ENCODE data around the gene ZNF212.

ZNF212 gene

GRCh38 chr7:149289262-149289661 lies 49.8 kb downstream of the ZNF212 start (continued):
- TF ChIP-seq, protein P1, sequence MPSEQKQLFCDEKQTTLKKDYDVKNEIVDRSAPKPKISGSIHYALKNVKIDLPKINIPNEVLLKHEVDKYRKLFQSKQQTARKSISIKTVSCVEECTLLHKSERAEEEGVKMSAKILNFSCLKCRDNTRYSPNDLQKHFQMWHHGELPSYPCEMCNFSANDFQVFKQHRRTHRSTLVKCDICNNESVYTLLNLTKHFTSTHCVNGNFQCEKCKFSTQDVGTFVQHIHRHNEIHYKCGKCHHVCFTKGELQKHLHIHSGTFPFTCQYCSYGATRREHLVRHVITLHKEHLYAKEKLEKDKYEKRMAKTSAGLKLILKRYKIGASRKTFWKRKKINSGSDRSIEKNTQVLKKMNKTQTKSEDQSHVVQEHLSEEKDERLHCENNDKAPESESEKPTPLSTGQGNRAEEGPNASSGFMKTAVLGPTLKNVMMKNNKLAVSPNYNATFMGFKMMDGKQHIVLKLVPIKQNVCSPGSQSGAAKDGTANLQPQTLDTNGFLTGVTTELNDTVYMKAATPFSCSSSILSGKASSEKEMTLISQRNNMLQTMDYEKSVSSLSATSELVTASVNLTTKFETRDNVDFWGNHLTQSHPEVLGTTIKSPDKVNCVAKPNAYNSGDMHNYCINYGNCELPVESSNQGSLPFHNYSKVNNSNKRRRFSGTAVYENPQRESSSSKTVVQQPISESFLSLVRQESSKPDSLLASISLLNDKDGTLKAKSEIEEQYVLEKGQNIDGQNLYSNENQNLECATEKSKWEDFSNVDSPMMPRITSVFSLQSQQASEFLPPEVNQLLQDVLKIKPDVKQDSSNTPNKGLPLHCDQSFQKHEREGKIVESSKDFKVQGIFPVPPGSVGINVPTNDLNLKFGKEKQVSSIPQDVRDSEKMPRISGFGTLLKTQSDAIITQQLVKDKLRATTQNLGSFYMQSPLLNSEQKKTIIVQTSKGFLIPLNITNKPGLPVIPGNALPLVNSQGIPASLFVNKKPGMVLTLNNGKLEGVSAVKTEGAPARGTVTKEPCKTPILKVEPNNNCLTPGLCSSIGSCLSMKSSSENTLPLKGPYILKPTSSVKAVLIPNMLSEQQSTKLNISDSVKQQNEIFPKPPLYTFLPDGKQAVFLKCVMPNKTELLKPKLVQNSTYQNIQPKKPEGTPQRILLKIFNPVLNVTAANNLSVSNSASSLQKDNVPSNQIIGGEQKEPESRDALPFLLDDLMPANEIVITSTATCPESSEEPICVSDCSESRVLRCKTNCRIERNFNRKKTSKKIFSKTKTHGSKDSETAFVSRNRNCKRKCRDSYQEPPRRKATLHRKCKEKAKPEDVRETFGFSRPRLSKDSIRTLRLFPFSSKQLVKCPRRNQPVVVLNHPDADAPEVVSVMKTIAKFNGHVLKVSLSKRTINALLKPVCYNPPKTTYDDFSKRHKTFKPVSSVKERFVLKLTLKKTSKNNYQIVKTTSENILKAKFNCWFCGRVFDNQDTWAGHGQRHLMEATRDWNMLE (tag by site-specific recombination; conservative IDR thresholded peaks at IDR 0.05; ENCODE audit: low read depth), result no peak
- TF ChIP-seq ZNF621 (tag by site-specific recombination; IDR thresholded peaks at IDR 0.05) (no peak), ZSCAN23 (tag by site-specific recombination; IDR thresholded peaks at IDR 0.05) (no peak), SP2 (tag by site-specific recombination; IDR thresholded peaks at IDR 0.05) (no peak), ZNF266 (tag by site-specific recombination; IDR thresholded peaks at IDR 0.05; ENCODE audit: low read depth) (no peak), ZNF341 (tag by site-specific recombination; IDR thresholded peaks at IDR 0.05; ENCODE audit: low read depth) (no peak), ZNF175 (tag by site-specific recombination; IDR thresholded peaks at IDR 0.05) (no peak), ZNF549 (tag by site-specific recombination; IDR thresholded peaks at IDR 0.05) (no peak), ZBTB7A (tag by site-specific recombination; IDR thresholded peaks at IDR 0.05; ENCODE audit: low read depth) (no peak), ZNF624 (tag by site-specific recombination; IDR thresholded peaks at IDR 0.05) (no peak), ZNF37A (tag by site-specific recombination; IDR thresholded peaks at IDR 0.05) (no peak), KLF8 (tag by site-specific recombination; IDR thresholded peaks at IDR 0.05) (no peak)

- Histone ChIP-seq H3K4me1 (ENCODE audit: control insufficient read depth, insufficient read depth, low read length) (no peaks in the 10 kb centered on the region), H3K4me3 (ENCODE audit: low read depth, low read length) (no peak overlapping the region), H3K36me3 (ENCODE audit: control insufficient read depth in 2 of 2, insufficient read depth in 1 of 2, low read length in 2 of 2) (peaks cover 0 to 23% of the 10 kb centered on the region in 2 experiments; a peak in 1 of 3 replicates), H3K27ac (ENCODE audit: extremely low read depth, low read depth, low read length) (no peak overlapping the region), H3K9me3 (ENCODE audit: control insufficient read depth, insufficient read depth, low read depth, low read length) (no peaks in the 10 kb centered on the region)
- CTCF ChIA-PET, result interaction anchor here (0.6 to 1.5 kb wide), 5 partner anchors 20 to 269 kb away, joined by 3 to 4 read pairs (median 4); no protein-coding TSS in a partner anchor
- POLR2A ChIA-PET, result no interaction called here
- TF ChIP-seq, protein P2, sequence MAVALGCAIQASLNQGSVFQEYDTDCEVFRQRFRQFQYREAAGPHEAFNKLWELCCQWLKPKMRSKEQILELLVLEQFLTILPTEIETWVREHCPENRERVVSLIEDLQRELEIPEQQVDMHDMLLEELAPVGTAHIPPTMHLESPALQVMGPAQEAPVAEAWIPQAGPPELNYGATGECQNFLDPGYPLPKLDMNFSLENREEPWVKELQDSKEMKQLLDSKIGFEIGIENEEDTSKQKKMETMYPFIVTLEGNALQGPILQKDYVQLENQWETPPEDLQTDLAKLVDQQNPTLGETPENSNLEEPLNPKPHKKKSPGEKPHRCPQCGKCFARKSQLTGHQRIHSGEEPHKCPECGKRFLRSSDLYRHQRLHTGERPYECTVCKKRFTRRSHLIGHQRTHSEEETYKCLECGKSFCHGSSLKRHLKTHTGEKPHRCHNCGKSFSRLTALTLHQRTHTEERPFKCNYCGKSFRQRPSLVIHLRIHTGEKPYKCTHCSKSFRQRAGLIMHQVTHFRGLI (tag by site-specific recombination; IDR thresholded peaks at IDR 0.05), result no peak
- TF ChIP-seq GLIS2 (tag by site-specific recombination; IDR thresholded peaks at IDR 0.05) (no peak), SP3 (tag by site-specific recombination; IDR thresholded peaks at IDR 0.05) (no peak), BCL6B (tag by site-specific recombination; IDR thresholded peaks at IDR 0.05) (no peak), ZNF157 (tag by site-specific recombination; IDR thresholded peaks at IDR 0.05) (no peak), ZNF76 (tag by site-specific recombination; IDR thresholded peaks at IDR 0.05; ENCODE audit: borderline replicate concordance, low read depth) (no peak), ZNF354C (tag by site-specific recombination; IDR thresholded peaks at IDR 0.05; ENCODE audit: borderline replicate concordance, low read depth) (no peak), SP2 (tag by site-specific recombination; IDR thresholded peaks at IDR 0.05) (no peak), ZSCAN16 (tag by site-specific recombination; IDR thresholded peaks at IDR 0.05) (no peak), ZNF792 (tag by site-specific recombination; IDR thresholded peaks at IDR 0.05) (no peak), GLI2 (tag by site-specific recombination; IDR thresholded peaks at IDR 0.05; ENCODE audit: borderline replicate concordance, low read depth) (no peak), ZNF155 (tag by site-specific recombination; IDR thresholded peaks at IDR 0.05) (no peak), ZNF530 (tag by site-specific recombination; IDR thresholded peaks at IDR 0.05; ENCODE audit: low read depth) (no peak)
- TF ChIP-seq, protein P3, sequence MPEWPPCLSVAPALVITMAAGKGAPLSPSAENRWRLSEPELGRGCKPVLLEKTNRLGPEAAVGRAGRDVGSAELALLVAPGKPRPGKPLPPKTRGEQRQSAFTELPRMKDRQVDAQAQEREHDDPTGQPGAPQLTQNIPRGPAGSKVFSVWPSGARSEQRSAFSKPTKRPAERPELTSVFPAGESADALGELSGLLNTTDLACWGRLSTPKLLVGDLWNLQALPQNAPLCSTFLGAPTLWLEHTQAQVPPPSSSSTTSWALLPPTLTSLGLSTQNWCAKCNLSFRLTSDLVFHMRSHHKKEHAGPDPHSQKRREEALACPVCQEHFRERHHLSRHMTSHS (tag by site-specific recombination; IDR thresholded peaks at IDR 0.05), result no peak
Observed at GRCh38 chr7:149289856-149290255, 50.4 kb downstream of the ZNF212 start.

All from HEK293 (cell line).